HG03045 (cell line): ENCODE measurements around the gene STAM.
"Not testable (repeated sequence)": the region's sequence is repeated elsewhere in the genome, so short reads cannot be mapped to it uniquely, and the experiment has no call there.

Experiments used
- ATAC-seq: cut with Tn5 transposase; IDR thresholded peaks from one replicate; pipeline ENCODE4 v1.9.1; 2021; ENCODE audit warnings: mild to moderate bottlenecking, moderate library complexity; ENCODE audit not compliant: unreplicated experiment

STAM gene

DNA sequence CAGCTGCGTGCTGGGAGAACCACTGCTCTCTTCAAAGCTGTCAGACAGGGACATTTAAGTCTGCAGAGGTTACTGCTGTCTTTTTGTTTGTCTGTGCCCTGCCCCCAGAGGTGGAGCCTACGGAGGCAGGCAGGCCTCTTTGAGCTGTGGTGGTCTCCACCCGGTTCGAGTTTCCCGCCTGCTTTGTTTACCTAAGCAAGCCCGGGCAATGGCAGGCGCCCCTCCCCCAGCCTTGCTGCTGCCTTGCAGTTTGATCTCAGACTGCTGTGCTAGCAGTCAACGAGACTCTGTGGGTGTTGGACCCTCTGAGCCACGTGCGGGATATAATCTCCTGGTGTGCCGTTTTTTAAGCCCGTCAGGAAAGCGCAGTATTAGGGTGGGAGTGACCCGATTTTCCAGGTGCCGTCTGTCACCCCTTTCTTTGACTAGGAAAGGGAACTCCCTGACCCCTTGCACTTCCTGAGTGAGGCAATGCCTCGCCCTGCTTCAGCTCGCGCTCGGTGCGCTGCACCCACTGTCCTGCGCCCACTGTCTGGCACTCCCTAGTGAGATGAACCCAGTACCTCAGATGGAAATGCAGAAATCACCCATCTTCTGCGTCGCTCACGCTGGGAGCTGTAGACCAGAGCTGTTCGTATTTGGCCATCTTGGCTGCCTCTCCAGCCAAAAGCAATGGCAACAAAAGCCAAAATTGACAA is 78.5 kb downstream of the STAM start:
- ATAC-seq, result not testable (repeated sequence)

DNA sequence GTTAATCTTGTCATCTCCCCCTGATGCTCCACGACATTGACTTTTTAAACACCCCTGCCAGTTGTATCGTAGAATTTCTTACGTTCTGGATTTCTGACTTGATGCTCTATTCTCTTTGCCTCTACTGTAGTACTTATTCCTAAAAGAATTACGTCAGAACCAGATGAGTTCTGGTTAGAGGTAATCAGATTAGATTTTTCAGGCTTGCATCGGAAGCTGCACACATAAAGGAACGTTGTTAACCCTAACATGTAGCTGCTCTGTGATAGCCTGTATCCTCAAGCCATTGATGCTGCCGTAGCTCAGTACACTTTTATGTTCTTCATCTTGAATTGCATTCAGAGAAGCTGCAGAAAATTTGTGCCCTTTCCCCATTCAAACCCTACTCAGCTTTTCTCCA is 81.8 kb downstream of the STAM start:
- ATAC-seq, result no peak

DNA sequence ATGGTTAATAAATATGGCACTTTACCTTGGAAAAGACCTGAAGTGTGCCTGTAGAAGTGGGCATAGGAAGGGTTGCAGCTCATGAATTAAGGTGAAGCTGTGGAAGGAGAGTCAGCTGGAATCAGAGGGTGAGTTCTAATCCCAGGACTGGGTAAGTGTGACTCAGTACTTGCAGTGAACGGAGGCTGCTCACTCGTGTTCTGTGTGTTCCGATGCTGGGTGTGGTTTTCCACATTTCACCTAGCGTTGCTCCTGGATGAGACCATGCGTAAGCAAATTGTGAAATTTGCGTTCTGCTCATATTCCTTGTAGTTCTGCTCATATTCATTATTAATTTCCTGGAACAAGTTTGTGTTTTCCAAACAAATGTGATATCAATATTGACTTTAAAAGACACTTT is 85.7 kb downstream of the STAM start:
- no peak for ATAC-seq

DNA sequence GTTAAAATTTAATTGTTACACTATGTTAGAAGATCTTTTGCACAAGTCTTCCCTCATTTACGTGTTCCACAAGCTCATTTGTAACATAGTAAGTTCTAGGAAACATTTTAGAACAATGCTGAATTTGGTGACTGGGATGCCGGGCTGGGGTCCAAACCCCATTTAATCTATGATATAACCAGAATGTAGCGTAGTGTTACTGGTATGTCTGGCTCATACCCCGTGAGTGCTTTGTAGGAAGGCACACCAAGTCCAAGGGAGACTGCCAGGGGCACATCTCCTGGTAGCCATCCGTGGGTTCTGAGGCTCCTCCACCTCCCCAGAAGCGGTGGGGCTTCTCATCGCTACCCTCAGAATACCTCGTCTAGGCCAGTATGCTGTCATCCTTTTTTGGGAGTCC is 86.7 kb downstream of the STAM start:
- ATAC-seq, result no peak

DNA sequence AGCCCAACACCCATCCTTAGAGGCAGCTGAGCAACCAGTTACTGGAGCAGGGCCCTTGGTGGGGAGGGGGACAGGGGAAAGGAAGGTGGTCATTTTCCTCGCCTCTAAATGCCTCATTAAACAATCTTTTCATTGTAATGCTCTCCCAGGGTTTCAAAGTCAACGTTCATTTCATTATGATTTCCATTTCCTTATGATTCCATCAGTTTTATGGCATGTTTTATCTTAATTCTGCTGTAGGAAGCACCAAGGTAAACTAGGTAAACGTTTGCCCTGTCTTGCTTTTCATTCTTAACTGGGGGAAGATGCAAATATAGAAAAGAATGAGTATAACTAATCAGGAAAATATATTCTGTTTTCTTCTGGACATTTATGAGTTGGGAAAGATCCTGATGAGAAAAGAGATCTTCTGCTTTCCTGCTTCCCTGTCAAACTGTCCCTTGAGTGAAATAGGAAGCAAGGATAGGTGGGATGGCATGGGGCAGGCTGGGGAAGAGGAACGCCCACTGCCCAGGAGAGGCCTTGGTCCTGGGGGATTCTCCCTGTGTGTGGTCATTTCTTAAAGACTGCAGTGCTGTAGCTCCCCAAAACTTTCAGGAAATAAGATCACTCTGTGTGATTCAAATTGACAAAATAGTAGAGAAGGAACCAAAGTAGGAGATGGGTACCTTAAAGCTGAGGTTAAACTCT is 87.5 kb downstream of the STAM start:
- ATAC-seq, result no peak

DNA sequence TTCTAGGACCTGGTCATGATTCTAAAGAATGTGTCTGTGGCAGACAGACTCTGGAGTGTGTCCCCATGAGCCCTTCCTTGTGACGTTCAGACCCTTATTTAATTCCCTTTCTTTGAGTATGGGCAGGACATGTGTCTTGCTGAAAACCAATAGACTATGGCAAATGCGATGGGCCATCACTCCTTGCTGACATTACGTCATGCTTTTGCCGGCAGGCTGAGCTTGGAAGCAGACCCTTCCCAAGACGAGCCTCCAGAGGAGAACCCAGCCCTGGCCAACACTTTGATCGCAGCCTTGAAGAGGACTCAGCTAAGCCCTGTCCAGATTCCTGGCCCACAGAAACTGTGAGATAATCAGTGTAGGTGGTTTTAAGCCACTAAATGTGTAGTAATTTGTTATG is 89.7 kb downstream of the STAM start:
- no peak for ATAC-seq

DNA sequence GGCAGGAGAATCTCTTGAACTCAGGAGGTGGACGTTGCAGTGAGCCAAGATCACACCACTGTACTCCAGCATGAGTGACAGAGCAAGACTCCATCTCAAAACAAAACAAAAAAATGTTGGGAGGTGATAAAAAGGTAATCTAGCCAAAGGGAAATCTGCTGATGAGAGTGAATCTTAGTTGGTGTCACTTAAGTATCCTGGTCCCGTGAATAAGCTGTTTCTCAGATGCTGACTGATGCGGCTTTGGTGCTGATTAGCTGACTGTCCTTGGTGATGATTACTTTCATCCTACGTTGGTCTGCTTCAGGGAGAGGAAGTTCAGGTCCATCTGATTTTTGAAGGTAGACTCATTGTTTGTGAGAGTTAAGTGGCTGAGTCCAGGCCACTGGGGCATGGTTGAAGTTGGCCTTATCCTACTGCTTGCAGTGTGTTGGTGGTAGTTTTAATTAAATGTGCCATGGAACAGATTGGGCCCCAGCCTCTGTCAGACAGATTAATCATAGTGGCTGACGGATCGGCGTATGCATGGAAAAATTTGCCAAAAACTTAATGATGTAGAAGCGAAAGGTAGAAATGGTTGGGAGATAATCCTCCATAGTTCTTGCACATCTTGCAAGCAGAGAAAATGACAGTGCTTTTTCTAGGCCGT is 90.6 kb downstream of the STAM start:
- ATAC-seq, result no peak

DNA sequence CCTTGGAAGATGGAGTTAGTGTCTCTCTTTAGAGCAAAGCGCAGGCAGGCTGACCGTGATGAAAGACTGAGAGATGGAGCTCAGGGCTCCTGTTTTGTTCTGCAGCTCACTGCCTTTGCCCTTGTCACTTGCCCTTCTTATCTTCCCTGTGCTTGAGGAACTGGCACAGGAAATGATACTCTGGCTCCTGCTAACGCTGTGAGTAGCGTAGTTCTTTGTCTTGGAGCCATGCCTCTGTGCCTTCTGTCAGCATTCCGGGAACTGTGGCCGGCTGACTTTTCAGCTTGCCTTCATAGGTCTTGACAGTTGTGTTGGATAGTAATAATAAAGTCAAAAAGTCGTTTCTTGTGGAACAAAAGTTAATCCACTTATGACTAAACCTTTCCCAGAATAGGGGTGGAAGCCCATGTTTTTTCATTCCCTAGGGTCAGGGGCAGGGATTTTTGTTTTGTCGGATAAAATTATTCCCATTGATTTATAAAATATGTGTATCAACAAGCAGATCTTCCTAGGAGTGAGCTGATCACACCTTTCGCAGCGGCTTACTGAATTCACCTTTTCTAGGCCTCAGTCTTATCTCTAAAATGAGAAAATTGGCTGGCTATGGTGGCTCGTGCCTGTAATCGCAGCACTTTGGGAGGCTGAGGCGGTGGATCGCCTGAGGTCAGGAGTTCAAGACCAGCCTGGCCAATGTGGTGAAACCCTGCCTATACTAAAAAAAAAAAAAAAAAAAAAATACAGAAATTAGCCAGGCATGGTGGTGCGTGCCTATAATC is 91.4 kb downstream of the STAM start:
- no peak for ATAC-seq

DNA sequence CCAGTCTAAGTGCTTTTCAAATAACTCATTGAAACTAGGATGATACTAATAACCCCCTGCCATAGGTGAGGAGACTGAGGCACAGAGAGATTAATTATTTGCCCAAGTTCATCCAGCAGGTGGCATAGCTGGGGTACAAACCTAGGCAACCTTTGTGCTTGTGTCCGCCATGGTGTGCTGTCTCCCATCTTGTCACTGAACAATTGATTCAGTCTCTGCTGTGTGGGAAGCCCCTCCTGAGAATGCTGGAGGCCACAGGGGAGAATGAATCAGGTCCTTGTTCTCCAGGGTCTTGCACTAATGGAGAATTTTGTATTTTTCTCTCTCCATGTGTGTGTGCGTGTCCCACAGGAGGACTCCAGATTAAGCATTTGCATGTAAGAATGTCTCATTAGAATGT is 92.3 kb downstream of the STAM start:
- ATAC-seq, result no peak

DNA sequence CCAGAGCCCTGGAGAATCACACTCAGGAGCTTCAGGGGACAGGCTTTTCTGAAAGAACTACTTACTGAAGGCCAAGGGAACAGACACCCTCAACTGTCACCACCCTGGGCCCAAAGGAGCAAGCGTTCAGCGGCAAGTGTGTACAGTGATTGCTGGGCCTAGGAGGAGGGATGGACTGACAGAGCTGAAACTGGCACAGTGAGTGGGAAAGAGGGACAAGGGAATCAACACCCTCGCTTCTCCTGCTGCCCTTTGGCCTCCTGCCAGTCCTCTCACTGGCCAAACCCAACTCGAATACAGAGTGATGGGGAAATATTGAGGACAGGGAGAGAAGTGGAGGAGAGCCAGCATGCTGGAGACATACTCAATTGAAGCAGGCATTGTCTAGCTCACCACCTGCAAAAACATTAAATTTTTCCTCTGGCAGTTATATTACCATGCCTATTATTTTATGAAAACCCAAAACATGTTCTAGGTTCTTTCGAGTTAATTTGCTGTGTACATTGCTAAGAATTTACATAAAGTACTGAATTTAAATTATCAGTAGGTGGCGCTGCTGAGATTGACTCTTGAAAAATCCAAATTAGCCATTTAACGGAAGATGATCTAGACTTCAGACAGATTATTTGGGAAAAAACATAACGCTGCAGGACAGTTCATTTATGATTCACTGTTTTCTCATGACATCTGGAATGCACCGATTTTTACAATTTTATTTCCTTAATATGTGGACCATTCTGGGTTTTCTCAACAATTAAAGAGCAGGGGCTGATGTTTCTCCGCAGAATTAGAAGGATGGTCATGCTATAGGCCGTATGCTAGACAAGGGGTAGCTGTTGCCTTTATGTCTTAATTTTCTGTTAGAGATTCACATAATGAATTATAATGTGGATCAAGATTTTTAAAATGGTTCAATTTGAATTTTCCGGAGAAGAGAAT is 93.3 kb downstream of the STAM start:
- no peak for ATAC-seq

DNA sequence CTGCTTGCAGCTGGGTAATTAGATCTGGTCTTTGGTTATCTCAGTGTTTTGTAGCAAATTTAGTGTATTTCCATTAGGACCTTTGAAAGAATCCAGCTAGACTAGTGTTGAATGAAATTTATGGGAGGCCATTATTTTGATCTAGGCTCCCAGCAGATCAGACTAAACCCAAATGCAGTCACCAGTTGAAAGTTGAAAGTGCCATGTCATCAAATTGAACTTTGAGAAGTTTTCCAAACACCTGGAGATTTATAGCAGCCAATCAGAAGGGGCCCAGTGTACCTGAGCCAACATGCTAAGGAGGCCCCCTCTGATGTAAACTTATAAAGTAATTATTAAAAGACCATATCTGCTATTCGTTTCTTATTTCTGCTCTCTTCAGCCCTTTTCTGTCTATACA is 96.7 kb downstream of the STAM start:
- ATAC-seq, result no peak

DNA sequence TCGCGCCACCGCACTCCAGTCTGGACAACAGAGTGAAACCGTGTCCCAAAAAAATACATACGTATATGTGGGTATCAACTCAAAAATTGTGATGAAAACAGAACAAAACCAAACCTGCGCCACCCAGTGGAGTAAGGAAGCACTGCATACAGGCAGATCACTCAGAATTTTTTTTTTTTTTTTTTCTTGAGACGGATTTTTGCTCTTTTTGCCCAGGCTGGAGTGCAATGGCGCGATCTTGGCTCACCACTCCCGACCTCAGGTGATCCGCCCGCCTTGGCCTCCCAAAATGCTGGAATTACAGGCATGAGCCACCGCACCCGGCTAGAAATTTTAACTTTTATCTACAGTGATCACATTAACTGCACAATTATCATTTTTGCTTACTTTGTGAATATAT is 99.0 kb downstream of the STAM start:
- ATAC-seq, result no peak

DNA sequence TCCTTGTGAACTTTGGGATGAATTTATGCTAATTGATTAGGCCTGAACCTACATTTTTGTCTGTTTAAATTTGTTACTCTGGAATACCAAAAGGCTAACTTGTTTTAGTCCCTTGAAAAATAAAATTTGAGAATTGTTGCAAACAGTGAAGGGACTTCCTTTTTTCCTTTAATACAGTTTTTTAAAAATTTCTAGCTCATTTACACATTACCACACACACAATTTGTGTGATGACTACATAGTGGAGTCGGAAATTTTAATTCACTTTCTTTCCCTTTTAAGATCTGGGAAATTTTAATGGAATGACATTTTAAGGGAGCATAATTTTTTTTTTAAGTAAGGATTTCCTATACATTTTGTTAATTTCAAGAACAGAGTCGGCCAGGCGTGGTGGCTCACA is 99.5 kb downstream of the STAM start:
- no peak for ATAC-seq

DNA sequence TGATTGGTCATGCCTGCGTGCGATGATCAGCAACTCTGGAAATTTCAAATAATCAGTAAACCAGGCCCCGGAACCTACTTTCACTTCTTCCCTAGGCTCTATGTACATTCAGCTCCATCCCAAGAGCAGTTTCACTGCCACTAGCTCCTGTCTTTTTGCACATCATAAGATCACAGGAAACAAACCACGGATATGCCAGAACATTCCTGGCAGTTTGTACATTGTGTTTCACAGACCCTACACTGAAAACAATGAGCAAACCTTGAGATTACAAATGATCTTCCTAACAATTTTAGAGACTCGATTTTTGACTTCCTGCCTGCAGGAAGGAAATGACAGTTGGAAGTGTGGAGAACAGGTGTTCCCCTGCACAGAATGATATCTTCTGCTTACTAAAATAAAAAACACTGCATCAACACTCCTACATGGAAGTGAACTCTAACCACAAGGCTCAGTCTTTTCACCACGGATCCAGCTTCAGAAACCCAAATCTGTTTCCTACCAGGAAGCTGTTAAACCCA is 100.5 kb downstream of the STAM start:
- no peak for ATAC-seq

DNA sequence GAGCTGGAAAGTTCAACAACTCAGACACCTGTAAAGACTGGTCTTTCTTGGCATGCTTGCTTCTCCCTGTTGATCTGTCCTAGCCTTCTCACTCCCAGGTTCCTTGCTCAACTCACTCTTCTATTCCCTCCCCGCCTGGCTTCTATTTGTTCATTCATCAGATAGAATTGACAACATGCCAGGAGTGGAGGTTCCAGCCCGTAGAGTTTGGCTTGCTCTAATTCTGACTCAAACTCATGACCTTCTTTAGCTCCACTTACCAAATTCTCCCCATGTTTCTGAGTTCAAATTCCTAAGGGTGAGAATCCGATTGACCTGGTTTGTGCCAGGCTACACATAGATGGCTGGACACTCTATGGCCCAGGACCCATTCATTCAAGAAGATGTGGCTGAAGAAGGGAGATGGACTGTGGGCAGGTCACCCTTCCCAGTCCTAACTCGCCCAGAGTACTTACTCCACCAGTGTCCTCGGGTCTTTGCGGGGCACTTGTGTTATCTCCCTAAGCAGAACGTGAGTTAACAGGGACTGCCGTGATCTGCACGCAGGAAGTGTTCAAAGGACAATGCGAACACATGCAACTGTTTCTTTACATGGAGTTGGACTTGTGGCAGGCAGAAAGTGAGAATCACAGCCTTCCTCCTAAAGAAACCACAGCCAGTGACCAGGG is 104.1 kb downstream of the STAM start:
- ATAC-seq, result no peak

DNA sequence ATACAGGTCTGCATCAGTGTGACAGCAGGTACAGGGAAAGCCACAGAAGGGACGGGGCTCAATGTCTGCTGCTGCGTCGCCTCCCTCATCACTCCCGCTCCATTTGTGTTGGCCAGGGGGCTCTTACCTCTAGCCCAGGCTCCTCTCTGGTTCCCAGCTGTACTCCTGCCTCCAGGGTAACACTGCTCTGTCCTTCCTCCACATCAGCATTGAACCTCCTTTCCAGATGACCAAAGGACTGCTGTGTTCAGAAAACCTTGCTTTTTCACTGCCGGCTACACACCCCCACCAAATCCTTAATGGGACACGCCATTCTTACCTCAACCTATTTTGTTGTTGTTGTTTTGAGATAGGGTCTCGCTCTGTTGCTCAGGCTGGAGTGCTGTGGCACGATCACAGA is 105.9 kb downstream of the STAM start:
- no peak for ATAC-seq

DNA sequence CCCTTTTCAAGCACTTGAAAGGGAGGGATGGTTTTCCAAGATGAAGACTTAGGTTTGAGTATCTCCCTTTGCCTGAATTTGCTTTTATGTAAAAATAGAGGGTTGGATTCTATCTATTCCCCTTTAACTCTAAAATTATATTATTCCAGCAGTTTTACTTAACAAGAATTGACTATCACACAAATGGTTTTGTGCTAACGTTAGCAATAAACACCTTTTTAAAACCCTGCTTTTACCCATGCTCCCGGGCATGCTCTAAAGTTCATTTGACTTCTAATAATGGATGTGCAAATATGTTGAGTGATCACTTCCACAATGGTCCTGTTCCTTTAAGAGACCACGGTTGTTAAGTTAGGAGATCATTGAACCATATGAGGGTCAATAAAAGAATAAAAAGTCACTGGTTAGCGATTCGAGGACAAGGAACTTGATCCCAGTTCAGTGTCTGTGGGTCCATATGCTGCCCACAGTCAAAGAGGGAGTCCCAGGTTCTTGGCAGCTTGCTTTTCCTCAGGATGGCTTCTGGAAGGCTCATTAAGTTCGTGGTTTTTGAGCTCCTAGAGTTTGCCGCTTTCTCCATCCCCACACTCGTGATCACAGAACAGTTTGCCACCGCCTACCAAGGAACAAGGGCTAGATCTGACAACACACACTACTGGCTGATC is 108.0 kb downstream of the STAM start, which contains the start of gene TMEM236:
Gene TMEM236, plus strand, starts transcription at position 421 of the 665 bp plus-strand sequence. Its CDS starts 95 bp downstream, at position 516.
- no peak for ATAC-seq

DNA sequence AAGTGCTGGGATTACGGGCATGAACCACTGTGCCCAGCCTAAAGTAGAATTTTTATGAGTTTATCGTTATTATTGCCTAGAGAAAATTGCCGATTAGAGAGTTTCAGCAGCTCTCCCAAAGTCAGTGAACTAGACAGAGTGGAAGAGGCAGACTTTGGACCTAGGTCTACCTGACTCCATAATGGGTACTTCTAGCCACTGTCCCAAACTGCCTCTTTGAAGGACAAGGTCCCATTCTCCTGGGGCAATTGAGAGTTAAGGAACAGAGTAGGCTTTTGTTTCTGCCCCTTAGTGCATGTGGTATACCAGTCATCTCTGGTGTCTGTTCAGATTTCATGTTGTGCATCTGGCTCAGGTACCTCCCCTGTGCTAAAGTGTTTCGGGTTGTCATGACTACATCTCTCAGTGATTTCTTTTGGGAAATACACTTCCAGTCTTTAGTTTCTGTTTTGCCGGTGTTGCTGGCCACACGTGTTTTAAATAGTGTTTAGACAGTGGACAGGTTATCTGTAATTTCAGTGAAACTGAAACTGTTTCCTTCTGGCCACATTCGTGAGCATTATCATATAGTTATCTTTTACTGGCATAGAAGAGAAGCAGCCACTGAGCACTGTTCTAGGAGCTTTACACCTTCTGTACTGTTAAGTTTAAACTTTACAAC is 112.7 kb downstream of the STAM start:
- peak; percentile 93 for ATAC-seq
